Measurements from ENCODE around the gene ALAS1. TPM values are rescaled to one million over a fixed set of nuclear protein-coding genes. Genes with fewer than 3 reads are reported as not detected.
A peak's percentile ranks its signal among the peaks of the same experiment; 100 is the strongest.

The ALAS1 gene
- total RNA-seq, 2 donors from 2014 or later, result 28.4 to 33.3 TPM

GRCh38 chr3:52218454-52218853, 20.5 kb downstream of the ALAS1 start:
- no peak overlapping the region for H3K27ac ChIP-seq
- no peak for ATAC-seq (ENCODE audit: insufficient number of reproducible peaks, low FRiP score, low read depth)
- no peak for DNase-seq (ENCODE audit: low spot score)
- H3K36me3 ChIP-seq, result peaks cover 17% of the 10 kb centered on the region
- H3K4me3 ChIP-seq, result no peak overlapping the region
- peaks cover 8 to 15% of the 10 kb centered on the region in 2 donors for H3K4me1 ChIP-seq (ENCODE audit: control insufficient read depth in 1 of 2, low read depth in 2 of 2)
- H3K27me3 ChIP-seq (replicated peaks; ENCODE audit: insufficient read depth), result no peaks in the 10 kb centered on the region
- H3K9me3 ChIP-seq, result no peaks in the 10 kb centered on the region
- TF ChIP-seq CTCF (IDR thresholded peaks at IDR 0.05), result no peak

- Histone ChIP-seq H3K27ac (no peak overlapping the region), H3K4me3 (no peak overlapping the region), H3K4me1 (ENCODE audit: control insufficient read depth in 1 of 2, low read depth in 2 of 2) (peaks cover 8 to 15% of the 10 kb centered on the region in 2 donors), H3K36me3 (peaks cover 13% of the 10 kb centered on the region), H3K27me3 (replicated peaks; ENCODE audit: insufficient read depth) (no peaks in the 10 kb centered on the region), H3K9me3 (no peaks in the 10 kb centered on the region)
- DNase-seq (ENCODE audit: low spot score), result no peak
- no peak for TF ChIP-seq CTCF (IDR thresholded peaks at IDR 0.05)
- ATAC-seq (ENCODE audit: insufficient number of reproducible peaks, low FRiP score, low read depth), result no peak
Measured at GRCh38 chr3:52218937-52219650, 21.1 kb downstream of the ALAS1 start.

- no peaks in the 10 kb centered on the region for H3K27me3 ChIP-seq (replicated peaks; ENCODE audit: insufficient read depth)
- H3K36me3 ChIP-seq, result no peaks in the 10 kb centered on the region
- TF ChIP-seq CTCF (IDR thresholded peaks at IDR 0.05), result peak; percentile 92
- DNase-seq (ENCODE audit: low spot score), result peak; percentile 52
- ATAC-seq (ENCODE audit: insufficient number of reproducible peaks, low FRiP score, low read depth), result no peak
- no peak overlapping the region for H3K4me3 ChIP-seq
- H3K9me3 ChIP-seq, result no peaks in the 10 kb centered on the region
- peaks cover 8 to 15% of the 10 kb centered on the region in 2 donors for H3K4me1 ChIP-seq (ENCODE audit: control insufficient read depth in 1 of 2, low read depth in 2 of 2)
- H3K27ac ChIP-seq, result no peak overlapping the region
Measured at GRCh38 chr3:52220380-52221026, 22.5 kb downstream of the ALAS1 start.

GRCh38 chr3:52221141-52221562, 23.2 kb downstream of the ALAS1 start:
- Histone ChIP-seq H3K27ac (no peak overlapping the region), H3K36me3 (no peaks in the 10 kb centered on the region), H3K9me3 (no peaks in the 10 kb centered on the region), H3K4me3 (no peak overlapping the region), H3K4me1 (ENCODE audit: control insufficient read depth in 1 of 2, low read depth in 2 of 2) (peaks cover 8 to 15% of the 10 kb centered on the region in 2 donors), H3K27me3 (replicated peaks; ENCODE audit: insufficient read depth) (no peaks in the 10 kb centered on the region)
- no peak for TF ChIP-seq CTCF (IDR thresholded peaks at IDR 0.05)
- ATAC-seq (ENCODE audit: insufficient number of reproducible peaks, low FRiP score, low read depth), result no peak
- DNase-seq (ENCODE audit: low spot score), result no peak

- Histone ChIP-seq H3K9me3 (no peaks in the 10 kb centered on the region), H3K27ac (no peak overlapping the region), H3K27me3 (replicated peaks; ENCODE audit: insufficient read depth) (no peaks in the 10 kb centered on the region), H3K4me1 (ENCODE audit: control insufficient read depth in 1 of 2, low read depth in 2 of 2) (peaks cover 5 to 9% of the 10 kb centered on the region in 2 donors), H3K36me3 (no peaks in the 10 kb centered on the region), H3K4me3 (no peak overlapping the region)
- TF ChIP-seq CTCF (IDR thresholded peaks at IDR 0.05), result no peak
- DNase-seq (ENCODE audit: low spot score), result no peak
- ATAC-seq (ENCODE audit: insufficient number of reproducible peaks, low FRiP score, low read depth), result no peak
Measured at GRCh38 chr3:52221563-52222318, 23.8 kb downstream of the ALAS1 start.

All from thoracic aorta (tissue), 2 donors.